ENCODE data around the gene AK3. TPM values are rescaled to one million over a fixed set of nuclear protein-coding genes. Genes with fewer than 3 reads are reported as not detected.

AK3 gene
- polyA plus RNA-seq, 1 donor (not counting 4 experiments of a cell fraction or from before 2014, with no cell fraction given) = 45.8 TPM

DNA sequence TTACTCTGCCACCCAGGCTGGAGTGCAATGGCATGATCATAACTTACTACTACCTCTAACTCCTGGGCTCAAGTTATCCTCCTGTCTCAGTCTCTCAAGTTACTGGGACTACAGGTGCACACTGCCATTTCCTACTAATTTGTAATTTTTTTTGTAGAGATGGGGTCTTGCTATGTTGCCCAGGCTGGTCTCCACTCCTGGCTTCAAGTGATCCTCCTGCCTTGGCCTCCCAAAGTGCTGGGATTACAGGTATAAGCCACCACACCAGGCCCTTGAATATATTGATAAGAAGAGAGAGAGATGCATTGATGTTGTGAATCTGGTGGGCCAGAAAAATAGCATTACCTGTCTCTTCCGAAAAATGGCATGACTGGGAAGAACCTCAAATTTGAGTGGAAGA, 30.8 kb upstream of the AK3 start:
- peaks cover 5% of the 10 kb centered on the region for H3K4me1 ChIP-seq (ENCODE audit: control insufficient read depth, extremely low read depth, insufficient read depth, low read length)
- FAIRE-seq = no peak
- H3K9ac ChIP-seq (ENCODE audit: control insufficient read depth, extremely low read depth, insufficient read depth, low read length) = no peak overlapping the region
- no peaks in the 10 kb centered on the region for H3K27me3 ChIP-seq (ENCODE audit: control insufficient read depth, extremely low read depth, insufficient read depth, low read length)
- no peak overlapping the region for H3K4me3 ChIP-seq (ENCODE audit: control insufficient read depth in 2 of 3, extremely low read depth in 1 of 3, insufficient read depth in 2 of 3, low read depth in 1 of 3, low read length in 3 of 3)
- no peaks in the 10 kb centered on the region for H4K20me1 ChIP-seq (ENCODE audit: control insufficient read depth, extremely low read depth, insufficient read depth, low read length)
- H2AFZ ChIP-seq (ENCODE audit: control insufficient read depth, low read length) = no peak overlapping the region
- no peaks in the 10 kb centered on the region for H3K9me3 ChIP-seq (ENCODE audit: control insufficient read depth, low read depth, low read length)
- TF ChIP-seq EZH2 (IDR thresholded peaks at IDR 0.05; ENCODE audit: low read length) = no peak
- TF ChIP-seq, protein P1, sequence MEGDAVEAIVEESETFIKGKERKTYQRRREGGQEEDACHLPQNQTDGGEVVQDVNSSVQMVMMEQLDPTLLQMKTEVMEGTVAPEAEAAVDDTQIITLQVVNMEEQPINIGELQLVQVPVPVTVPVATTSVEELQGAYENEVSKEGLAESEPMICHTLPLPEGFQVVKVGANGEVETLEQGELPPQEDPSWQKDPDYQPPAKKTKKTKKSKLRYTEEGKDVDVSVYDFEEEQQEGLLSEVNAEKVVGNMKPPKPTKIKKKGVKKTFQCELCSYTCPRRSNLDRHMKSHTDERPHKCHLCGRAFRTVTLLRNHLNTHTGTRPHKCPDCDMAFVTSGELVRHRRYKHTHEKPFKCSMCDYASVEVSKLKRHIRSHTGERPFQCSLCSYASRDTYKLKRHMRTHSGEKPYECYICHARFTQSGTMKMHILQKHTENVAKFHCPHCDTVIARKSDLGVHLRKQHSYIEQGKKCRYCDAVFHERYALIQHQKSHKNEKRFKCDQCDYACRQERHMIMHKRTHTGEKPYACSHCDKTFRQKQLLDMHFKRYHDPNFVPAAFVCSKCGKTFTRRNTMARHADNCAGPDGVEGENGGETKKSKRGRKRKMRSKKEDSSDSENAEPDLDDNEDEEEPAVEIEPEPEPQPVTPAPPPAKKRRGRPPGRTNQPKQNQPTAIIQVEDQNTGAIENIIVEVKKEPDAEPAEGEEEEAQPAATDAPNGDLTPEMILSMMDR (optimal IDR thresholded peaks at IDR 0.05 in 1 of 3, IDR thresholded peaks at IDR 0.05 in 1 of 3, conservative IDR thresholded peaks at IDR 0.05 in 1 of 3; ENCODE audit: extremely low read depth in 1 of 3, insufficient read depth in 2 of 3, low read length in 3 of 3) = no peak
- H3K79me2 ChIP-seq (ENCODE audit: control insufficient read depth, insufficient read depth, low read length) = no peaks in the 10 kb centered on the region
- H3K9me1 ChIP-seq (ENCODE audit: control insufficient read depth, extremely low read depth, insufficient read depth, low read length) = no peaks in the 10 kb centered on the region
- no peak overlapping the region for H3K4me2 ChIP-seq (ENCODE audit: control insufficient read depth, extremely low read depth, insufficient read depth, low read depth, low read length)
- no peaks in the 10 kb centered on the region for H3K36me3 ChIP-seq (ENCODE audit: control insufficient read depth in 2 of 2, extremely low read depth in 1 of 2, insufficient read depth in 2 of 2, low read length in 2 of 2)
- dilution Hi-C loops (cut with MboI; ENCODE audit: extremely low pct_ligation_motif_present, low sequenced_read_pairs) = no loop called here
- H3K27ac ChIP-seq (ENCODE audit: control insufficient read depth, insufficient read depth, low read length) = no peak overlapping the region
- no peak for DNase-seq (ENCODE audit: low read depth, low spot score)

DNA sequence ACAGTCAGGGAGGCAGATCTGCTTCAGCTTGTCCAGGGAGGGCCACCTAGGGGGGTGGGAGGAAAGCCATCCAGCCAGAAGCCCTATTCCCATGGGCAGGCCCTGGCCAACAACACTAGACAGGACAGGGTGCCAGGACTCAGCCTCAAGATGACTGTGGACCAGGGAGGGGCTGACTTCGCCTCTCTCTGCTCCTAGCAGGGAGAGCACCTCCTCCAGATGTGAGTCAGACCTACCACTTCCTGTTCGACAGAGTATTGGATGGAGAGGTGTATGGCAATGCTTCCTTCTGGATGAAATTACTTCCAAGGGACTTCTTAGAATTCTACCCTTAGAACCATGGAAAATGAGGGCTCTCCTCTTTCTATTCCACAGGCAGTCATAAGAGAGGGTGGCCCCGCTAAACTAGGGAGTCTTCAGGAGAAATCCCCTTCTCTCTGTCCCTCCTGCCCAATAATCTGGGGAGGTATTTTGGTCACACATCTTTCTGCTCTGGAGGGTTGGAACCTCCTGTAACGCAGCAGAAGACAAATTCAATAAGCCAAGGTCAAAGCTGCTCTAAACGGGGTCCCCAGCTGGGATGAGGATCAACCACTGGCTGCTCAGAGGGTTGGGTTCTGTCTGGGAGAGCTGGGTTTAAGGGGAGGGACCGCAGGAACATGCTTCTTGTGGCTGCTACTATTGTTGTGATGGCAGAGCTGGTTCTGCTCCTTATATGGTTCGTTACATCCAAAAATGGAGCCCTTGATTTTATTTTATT, 28.5 kb upstream of the AK3 start:
- DNase-seq (ENCODE audit: low read depth, low spot score) (no peak), FAIRE-seq (peak; percentile 89)
- Histone ChIP-seq H3K4me3 (ENCODE audit: control insufficient read depth in 2 of 3, extremely low read depth in 1 of 3, insufficient read depth in 2 of 3, low read depth in 1 of 3, low read length in 3 of 3) (no peak overlapping the region), H3K4me1 (ENCODE audit: control insufficient read depth, extremely low read depth, insufficient read depth, low read length) (peaks cover 5% of the 10 kb centered on the region), H3K9me3 (ENCODE audit: control insufficient read depth, low read depth, low read length) (no peaks in the 10 kb centered on the region), H3K27me3 (ENCODE audit: control insufficient read depth, extremely low read depth, insufficient read depth, low read length) (no peaks in the 10 kb centered on the region), H3K9me1 (ENCODE audit: control insufficient read depth, extremely low read depth, insufficient read depth, low read length) (no peaks in the 10 kb centered on the region), H4K20me1 (ENCODE audit: control insufficient read depth, extremely low read depth, insufficient read depth, low read length) (no peaks in the 10 kb centered on the region), H3K4me2 (ENCODE audit: control insufficient read depth, extremely low read depth, insufficient read depth, low read depth, low read length) (no peak overlapping the region), H3K36me3 (ENCODE audit: control insufficient read depth in 2 of 2, extremely low read depth in 1 of 2, insufficient read depth in 2 of 2, low read length in 2 of 2) (no peaks in the 10 kb centered on the region), H2AFZ (ENCODE audit: control insufficient read depth, low read length) (peak overlapping the region; percentile 17), H3K9ac (ENCODE audit: control insufficient read depth, extremely low read depth, insufficient read depth, low read length) (no peak overlapping the region), H3K27ac (ENCODE audit: control insufficient read depth, insufficient read depth, low read length) (no peak overlapping the region), H3K79me2 (ENCODE audit: control insufficient read depth, insufficient read depth, low read length) (no peaks in the 10 kb centered on the region)
- dilution Hi-C loops (cut with MboI; ENCODE audit: extremely low pct_ligation_motif_present, low sequenced_read_pairs) = no loop called here
- TF ChIP-seq EZH2 (IDR thresholded peaks at IDR 0.05; ENCODE audit: low read length) = no peak
- TF ChIP-seq, protein P1 (optimal IDR thresholded peaks at IDR 0.05 in 1 of 3, IDR thresholded peaks at IDR 0.05 in 1 of 3, conservative IDR thresholded peaks at IDR 0.05 in 1 of 3; ENCODE audit: extremely low read depth in 1 of 3, insufficient read depth in 2 of 3, low read length in 3 of 3) = no peak
